ENCODE data around the gene INHBA.
A peak's percentile ranks its signal among the peaks of the same experiment; 100 is the strongest.

INHBA gene

DNA sequence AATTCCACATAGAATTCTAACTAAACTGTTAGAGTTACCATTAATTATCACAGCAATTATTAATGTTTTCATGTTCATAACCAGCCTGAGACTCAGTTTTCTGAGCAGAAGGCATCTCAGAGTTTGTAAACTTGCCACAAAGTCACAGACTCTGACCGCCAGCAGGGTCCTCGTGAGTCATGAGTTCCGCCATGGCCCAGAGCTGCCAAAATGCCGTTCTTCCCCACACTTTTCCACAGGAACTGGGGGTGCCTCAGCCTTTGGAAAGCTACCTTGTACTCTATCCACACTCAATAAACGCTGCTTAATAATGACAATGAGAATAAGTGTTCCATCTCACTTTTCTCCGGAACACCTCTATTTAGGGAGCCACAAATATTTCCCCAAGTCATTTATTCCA is 22.1 kb upstream of the INHBA start:
- no peak for DNase-seq
- no peaks in the 10 kb centered on the region for H3K9me3 ChIP-seq (ENCODE audit: severe bottlenecking)
- TF ChIP-seq, protein P1, sequence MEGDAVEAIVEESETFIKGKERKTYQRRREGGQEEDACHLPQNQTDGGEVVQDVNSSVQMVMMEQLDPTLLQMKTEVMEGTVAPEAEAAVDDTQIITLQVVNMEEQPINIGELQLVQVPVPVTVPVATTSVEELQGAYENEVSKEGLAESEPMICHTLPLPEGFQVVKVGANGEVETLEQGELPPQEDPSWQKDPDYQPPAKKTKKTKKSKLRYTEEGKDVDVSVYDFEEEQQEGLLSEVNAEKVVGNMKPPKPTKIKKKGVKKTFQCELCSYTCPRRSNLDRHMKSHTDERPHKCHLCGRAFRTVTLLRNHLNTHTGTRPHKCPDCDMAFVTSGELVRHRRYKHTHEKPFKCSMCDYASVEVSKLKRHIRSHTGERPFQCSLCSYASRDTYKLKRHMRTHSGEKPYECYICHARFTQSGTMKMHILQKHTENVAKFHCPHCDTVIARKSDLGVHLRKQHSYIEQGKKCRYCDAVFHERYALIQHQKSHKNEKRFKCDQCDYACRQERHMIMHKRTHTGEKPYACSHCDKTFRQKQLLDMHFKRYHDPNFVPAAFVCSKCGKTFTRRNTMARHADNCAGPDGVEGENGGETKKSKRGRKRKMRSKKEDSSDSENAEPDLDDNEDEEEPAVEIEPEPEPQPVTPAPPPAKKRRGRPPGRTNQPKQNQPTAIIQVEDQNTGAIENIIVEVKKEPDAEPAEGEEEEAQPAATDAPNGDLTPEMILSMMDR (IDR thresholded peaks at IDR 0.05; ENCODE audit: low read depth, low read length) = no peak
- H3K4me3 ChIP-seq (ENCODE audit: low read depth, low read length) = no peak overlapping the region
- no peak overlapping the region for H3K27ac ChIP-seq
- H3K36me3 ChIP-seq = no peaks in the 10 kb centered on the region
- H3K27me3 ChIP-seq (ENCODE audit: insufficient read depth, low read depth, severe bottlenecking) = peaks cover 32% of the 10 kb centered on the region

DNA sequence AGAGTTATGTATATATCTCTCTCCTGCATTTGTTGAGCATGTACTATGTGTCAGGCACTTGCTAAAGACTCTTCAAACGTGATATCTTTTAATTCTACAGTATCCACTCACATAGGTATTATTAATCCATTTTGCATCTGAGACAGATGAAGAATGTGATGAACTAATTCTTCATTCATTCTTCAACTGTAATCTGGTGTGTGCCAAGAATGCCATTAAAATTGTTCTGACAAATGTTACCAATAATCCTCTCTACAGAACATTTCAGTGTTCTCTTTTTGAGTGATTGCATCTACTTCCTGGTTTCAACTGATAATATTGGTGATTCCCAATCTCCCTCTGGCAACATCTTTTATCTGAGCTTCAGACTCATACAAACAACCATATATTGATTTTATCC is 18.0 kb upstream of the INHBA start:
- Histone ChIP-seq H3K4me3 (ENCODE audit: low read depth, low read length) (no peak overlapping the region), H3K27ac (no peak overlapping the region), H3K27me3 (ENCODE audit: insufficient read depth, low read depth, severe bottlenecking) (peaks cover 42% of the 10 kb centered on the region), H3K36me3 (no peaks in the 10 kb centered on the region), H3K9me3 (ENCODE audit: severe bottlenecking) (no peaks in the 10 kb centered on the region)
- no peak for DNase-seq
- TF ChIP-seq, protein P1 (IDR thresholded peaks at IDR 0.05; ENCODE audit: low read depth, low read length) = no peak

DNA sequence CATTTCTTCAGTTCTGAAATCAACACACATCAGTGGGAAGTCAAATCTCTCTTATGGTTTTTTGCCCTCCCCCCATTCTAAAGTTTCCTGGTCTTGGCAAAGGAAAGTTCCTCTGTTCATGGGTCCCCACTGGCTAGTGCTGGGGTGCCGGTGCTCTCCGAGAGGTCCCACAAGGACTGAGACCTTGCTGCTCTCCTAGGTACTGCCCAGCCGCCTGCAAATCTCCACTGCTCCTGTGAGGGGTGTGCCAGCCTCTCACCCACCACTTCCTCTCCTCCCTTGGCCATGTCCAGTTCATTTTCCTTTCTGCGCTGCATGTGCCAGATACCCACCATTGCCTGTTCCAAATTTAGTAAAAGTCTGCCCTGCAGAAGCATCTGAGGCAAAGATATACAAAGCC is 17.2 kb upstream of the INHBA start:
- H3K27ac ChIP-seq = no peak overlapping the region
- peaks cover 42% of the 10 kb centered on the region for H3K27me3 ChIP-seq (ENCODE audit: insufficient read depth, low read depth, severe bottlenecking)
- TF ChIP-seq, protein P1 (IDR thresholded peaks at IDR 0.05; ENCODE audit: low read depth, low read length) = no peak
- no peaks in the 10 kb centered on the region for H3K9me3 ChIP-seq (ENCODE audit: severe bottlenecking)
- no peak overlapping the region for H3K4me3 ChIP-seq (ENCODE audit: low read depth, low read length)
- H3K36me3 ChIP-seq = no peaks in the 10 kb centered on the region
- DNase-seq = no peak

DNA sequence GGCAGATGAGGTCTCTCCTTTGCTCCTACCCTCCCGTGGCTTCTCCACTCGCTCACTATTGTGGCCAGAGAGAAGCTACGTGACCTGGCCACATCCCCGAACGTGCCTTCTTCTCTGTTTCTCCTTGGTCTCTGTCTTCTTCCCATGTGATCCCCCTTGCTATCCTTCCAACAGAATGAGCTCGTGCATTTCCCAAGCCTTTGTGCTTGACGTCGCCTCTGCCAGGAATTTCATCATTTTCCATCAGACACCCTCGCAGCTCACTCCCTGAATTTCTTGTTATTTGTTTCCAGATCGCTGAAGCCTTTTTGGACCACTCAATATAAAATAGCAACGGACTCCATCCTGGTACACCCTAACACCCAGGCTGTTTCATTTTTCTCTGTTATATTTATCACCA is 13.8 kb upstream of the INHBA start:
- no peak for DNase-seq
- Histone ChIP-seq H3K4me3 (ENCODE audit: low read depth, low read length) (no peak overlapping the region), H3K9me3 (ENCODE audit: severe bottlenecking) (no peaks in the 10 kb centered on the region), H3K36me3 (no peaks in the 10 kb centered on the region), H3K27ac (no peak overlapping the region), H3K27me3 (ENCODE audit: insufficient read depth, low read depth, severe bottlenecking) (peaks cover 39% of the 10 kb centered on the region)
- TF ChIP-seq, protein P1 (IDR thresholded peaks at IDR 0.05; ENCODE audit: low read depth, low read length) = no peak

DNA sequence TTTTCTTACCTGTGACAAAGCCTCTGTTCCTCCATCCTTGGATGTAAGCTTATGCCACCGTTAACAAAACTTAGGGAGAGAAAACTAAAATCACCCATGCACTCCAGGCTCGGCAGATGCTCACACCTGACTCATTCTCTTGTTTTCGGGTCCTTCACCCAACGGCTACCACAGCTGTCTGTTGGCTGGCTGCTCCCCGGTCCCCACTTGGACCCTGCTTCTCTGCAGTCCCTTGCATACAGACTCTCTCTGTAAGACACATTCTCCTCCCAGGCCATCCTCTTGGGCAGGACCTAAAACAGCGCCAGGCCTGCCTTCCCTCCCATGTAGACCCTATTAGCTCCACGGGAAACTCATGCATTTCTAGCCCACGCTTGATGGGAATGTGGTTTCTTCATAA is 12.1 kb upstream of the INHBA start:
- Histone ChIP-seq H3K9me3 (ENCODE audit: severe bottlenecking) (no peaks in the 10 kb centered on the region), H3K27me3 (ENCODE audit: insufficient read depth, low read depth, severe bottlenecking) (peaks cover 39% of the 10 kb centered on the region), H3K4me3 (ENCODE audit: low read depth, low read length) (no peak overlapping the region), H3K27ac (no peak overlapping the region), H3K36me3 (no peaks in the 10 kb centered on the region)
- DNase-seq = no peak
- TF ChIP-seq, protein P1 (IDR thresholded peaks at IDR 0.05; ENCODE audit: low read depth, low read length) = no peak

DNA sequence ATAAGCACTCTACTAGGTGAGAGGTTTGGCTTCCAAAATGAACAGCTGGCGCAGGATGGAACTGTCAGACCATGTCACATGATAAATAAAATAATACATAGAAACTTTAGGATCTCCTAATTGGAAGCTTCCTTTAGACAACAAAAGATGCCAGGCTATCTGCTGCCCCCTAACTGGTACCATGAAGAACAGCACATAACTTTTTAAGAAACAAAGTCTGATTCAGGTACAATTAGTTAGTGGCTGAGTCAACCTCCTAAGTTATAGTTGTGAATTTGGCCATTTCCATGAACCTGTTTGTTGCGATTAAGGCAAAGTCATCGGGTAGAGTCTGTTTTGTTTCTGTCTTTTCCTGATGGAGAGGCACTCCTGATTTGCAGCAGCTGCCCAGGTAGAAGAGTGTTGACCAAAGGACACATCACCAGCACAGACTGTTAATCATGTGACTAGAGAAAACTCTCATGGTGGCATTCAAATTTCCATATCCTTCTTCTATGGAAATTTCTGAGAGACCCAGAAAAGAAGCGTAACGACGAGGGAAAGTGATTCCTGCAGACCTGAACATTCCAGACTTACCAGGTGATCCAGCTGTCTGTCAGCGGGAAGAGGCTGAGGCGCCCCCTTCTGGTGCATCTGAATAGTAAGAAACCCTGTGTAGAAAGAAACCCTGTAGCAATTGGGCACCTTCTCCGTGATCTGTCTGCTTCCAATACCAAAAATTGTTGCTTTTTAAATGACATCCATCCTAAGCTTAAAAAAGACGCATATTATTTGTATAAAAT is 8.6 kb upstream of the INHBA start:
- TF ChIP-seq, protein P1 (IDR thresholded peaks at IDR 0.05; ENCODE audit: low read depth, low read length) = peak; percentile 60
- Histone ChIP-seq H3K27me3 (ENCODE audit: insufficient read depth, low read depth, severe bottlenecking) (peaks cover 42% of the 10 kb centered on the region), H3K9me3 (ENCODE audit: severe bottlenecking) (no peaks in the 10 kb centered on the region), H3K36me3 (no peaks in the 10 kb centered on the region), H3K4me3 (ENCODE audit: low read depth, low read length) (no peak overlapping the region), H3K27ac (no peak overlapping the region)
- DNase-seq = peak; percentile 13

Data from WERI-Rb-1 (cell line).